GM23338 (cell line): ENCODE measurements around the gene FDXACB1. TPM values are rescaled to one million over a fixed set of nuclear protein-coding genes. Genes with fewer than 3 reads are reported as not detected.

Source experiments
- ATAC-seq: fragments of 200-7000 bp; cut with Tn5 transposase; 3 replicates; pipeline ENCODE4 v1.9.1; 2020
- DNase-seq: peaks from one replicate; pipeline ENCODE4 v3.0.0-alpha.2; 2015; ENCODE audit warnings: low spot score
- H2AFZ ChIP-seq: fragments of 200-600 bp; sonication (generic); 2 replicates; pipeline ENCODE4 v1.8.0; 2016; ENCODE audit warnings: antibody characterized with exemption, mild to moderate bottlenecking, moderate library complexity
- H3F3A ChIP-seq: fragments of 200-600 bp; sonication (generic); replicated peaks from 2 replicates; pipeline ENCODE4 v1.8.0; 2017; ENCODE audit warnings: antibody characterized with exemption, mixed run types, low read depth
- H3K27ac ChIP-seq: fragments of 200-600 bp; sonication (generic); 2 replicates; pipeline ENCODE4 v1.6.1; 2016; ENCODE audit warnings: low read depth
- H3K27me3 ChIP-seq: fragments of 200-600 bp; sonication (generic); 2 replicates; pipeline ENCODE4 v1.8.0; 2016; ENCODE audit warnings: mild to moderate bottlenecking, mixed run types, moderate library complexity; ENCODE audit not compliant: insufficient read depth
- H3K36me3 ChIP-seq: fragments of 200-600 bp; sonication (generic); 2 replicates; pipeline ENCODE4 v1.8.0; 2016; ENCODE audit warnings: mild to moderate bottlenecking; ENCODE audit not compliant: insufficient read depth
- H3K4me1 ChIP-seq: fragments of 200-600 bp; sonication (generic); 2 replicates; pipeline ENCODE4 v1.8.0; 2016; ENCODE audit warnings: mild to moderate bottlenecking, moderate library complexity; ENCODE audit not compliant: insufficient read depth
- H3K4me2 ChIP-seq: fragments of 200-600 bp; sonication (generic); 2 replicates; pipeline ENCODE4 v1.7.1; 2017; ENCODE audit warnings: mixed run types
- H3K4me3 ChIP-seq: fragments of 200-600 bp; sonication (generic); 2 replicates; pipeline ENCODE4 v1.6.1; 2016; ENCODE audit warnings: mixed run types
- H3K79me2 ChIP-seq: fragments of 200-600 bp; sonication (generic); replicated peaks from 2 replicates; pipeline ENCODE4 v1.8.0; 2017; ENCODE audit warnings: mild to moderate bottlenecking; ENCODE audit not compliant: insufficient read depth
- H3K9me2 ChIP-seq: fragments of 200-600 bp; sonication (generic); 2 replicates; pipeline ENCODE4 v1.8.0; 2017; ENCODE audit not compliant: insufficient read depth
- H4K20me1 ChIP-seq: fragments of 200-600 bp; sonication (generic); replicated peaks from 2 replicates; pipeline ENCODE4 v1.8.0; 2017; ENCODE audit warnings: mild to moderate bottlenecking; ENCODE audit not compliant: insufficient read depth
- H3K27ac Mint-ChIP-seq: 2 replicates; pipeline ENCODE4 v1.8.0; 2020; ENCODE audit warnings: inconsistent platforms, mild to moderate bottlenecking, moderate library complexity, mixed read lengths
- H3K27me3 Mint-ChIP-seq: 3 replicates; pipeline ENCODE4 v1.8.0; 2022; ENCODE audit warnings: low read depth, mild to moderate bottlenecking, moderate library complexity, mixed read lengths, inconsistent platforms; ENCODE audit not compliant: insufficient read depth, poor library complexity
- H3K36me3 Mint-ChIP-seq: 3 replicates; pipeline ENCODE4 v1.8.0; 2021; ENCODE audit warnings: low read depth, mild to moderate bottlenecking, inconsistent platforms, moderate library complexity, mixed read lengths
- H3K4me1 Mint-ChIP-seq: 3 replicates; pipeline ENCODE4 v1.8.0; 2020; ENCODE audit warnings: mild to moderate bottlenecking, inconsistent platforms, mixed read lengths
- H3K4me3 Mint-ChIP-seq: 3 replicates; pipeline ENCODE4 v1.8.0; 2021; ENCODE audit warnings: moderate library complexity, mild to moderate bottlenecking, inconsistent platforms, mixed read lengths
- H3K9me3 Mint-ChIP-seq: 3 replicates; pipeline ENCODE4 v1.8.0; 2020; ENCODE audit warnings: moderate library complexity, mild to moderate bottlenecking, inconsistent platforms, mixed read lengths
- CTCF ChIP-seq, 2 experiments: fragments of 200-600 bp in 1 of 2; sonication (generic) in 1 of 2; conservative IDR thresholded peaks; 2 replicates each; pipeline versions ENCODE4 v1.5.1 to v1.6.1; 2016 to 2017; ENCODE audit warnings: antibody characterized with exemption in 2 of 2, low read depth in 2 of 2, mild to moderate bottlenecking in 2 of 2, moderate library complexity in 1 of 2
- EZH2phosphoT487 ChIP-seq: fragments of 200-600 bp; sonication (generic); IDR thresholded peaks from one replicate; pipeline ENCODE4 v1.8.1; 2018; ENCODE audit warnings: antibody characterized with exemption; ENCODE audit not compliant: unreplicated experiment
- JUNB ChIP-seq: IDR thresholded peaks from one replicate; pipeline ENCODE4 v1.6.1; 2016; ENCODE audit warnings: antibody characterized with exemption; ENCODE audit not compliant: unreplicated experiment
- NANOG ChIP-seq: IDR thresholded peaks from 2 replicates; pipeline ENCODE4 v1.6.1; 2016; ENCODE audit warnings: antibody characterized with exemption, borderline replicate concordance
- POLR2AphosphoS5 ChIP-seq: IDR thresholded peaks from 2 replicates; pipeline ENCODE4 v1.6.1; 2016; ENCODE audit warnings: antibody characterized with exemption, low read depth
- ZNF114 ChIP-seq: fragments of 250-450 bp; sonication (Bioruptor Pico); IDR thresholded peaks from 2 replicates; pipeline ENCODE4 v1.5.0; 2020; ENCODE audit warnings: mild to moderate bottlenecking, moderate library complexity
- ZNF331 ChIP-seq: fragments of 250-450 bp; sonication (Bioruptor Pico); IDR thresholded peaks from 2 replicates; pipeline ENCODE4 v1.5.0; 2020; ENCODE audit warnings: low read depth, mild to moderate bottlenecking, moderate library complexity
- ZNF462 ChIP-seq: fragments of 250-450 bp; sonication (Bioruptor Pico); IDR thresholded peaks from 2 replicates; pipeline ENCODE4 v1.5.0; 2020; ENCODE audit warnings: mild to moderate bottlenecking, moderate library complexity
- polyA plus RNA-seq: library from polyadenylated mRNA; unstranded; fragments of >200 nt; fragmentation: Nextera tagmentation; extraction: Ambion mirVana; gene quantifications from 2 replicates; pipeline ENCODE4 v1.2.1, GENCODE V29; 2016
- total RNA-seq: library from RNA; depleted of rRNA; stranded (reverse); fragments of >200 nt; shearing (Covaris generic); gene quantifications from 2 replicates; pipeline ENCODE4 v1.2.3, GENCODE V29; 2014

The FDXACB1 gene
- total and polyA plus RNA-seq, 2 experiments from 2014 or later: 1.6 to 2.4 TPM

DNA sequence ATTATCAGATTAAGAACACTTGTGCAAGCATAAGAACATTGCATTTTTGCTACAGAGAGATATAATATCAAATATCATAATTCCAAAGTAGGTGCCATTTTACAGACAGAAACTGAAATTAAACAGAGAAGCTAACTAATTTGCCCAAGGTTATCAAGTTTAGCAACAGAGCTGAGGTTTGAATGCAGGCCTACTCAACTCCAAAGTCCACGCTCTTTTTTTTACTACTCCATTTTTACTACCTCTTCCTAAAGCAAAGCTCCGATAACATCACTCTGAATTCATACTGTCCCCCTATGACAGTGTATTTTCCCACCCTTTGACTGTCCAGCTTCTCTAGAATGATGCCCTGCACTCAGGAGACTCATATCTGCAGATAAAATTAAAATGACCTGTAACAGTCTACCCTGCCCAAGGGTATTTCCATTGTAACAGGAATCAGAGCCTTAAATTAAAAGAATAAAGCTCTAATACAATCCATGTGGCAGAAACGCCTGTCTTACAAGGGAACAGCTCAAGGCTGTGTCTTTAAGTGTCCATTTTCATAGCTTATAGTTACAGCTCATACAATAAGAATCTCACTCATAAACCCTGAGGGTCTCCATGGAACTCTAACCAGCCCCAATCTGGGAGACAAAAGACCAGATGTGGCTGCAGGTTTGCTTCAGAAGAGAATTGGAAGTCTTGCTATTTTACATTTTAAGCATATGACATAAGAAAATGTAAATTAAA, 44.4 kb downstream of the FDXACB1 start (continued):
- TF ChIP-seq ZNF462 (CRISPR knock-in tag) (no peak), ZNF114 (CRISPR knock-in tag) (no peak), NANOG (no peak), ZNF331 (CRISPR knock-in tag) (no peak), EZH2phosphoT487 (no peak)

DNA sequence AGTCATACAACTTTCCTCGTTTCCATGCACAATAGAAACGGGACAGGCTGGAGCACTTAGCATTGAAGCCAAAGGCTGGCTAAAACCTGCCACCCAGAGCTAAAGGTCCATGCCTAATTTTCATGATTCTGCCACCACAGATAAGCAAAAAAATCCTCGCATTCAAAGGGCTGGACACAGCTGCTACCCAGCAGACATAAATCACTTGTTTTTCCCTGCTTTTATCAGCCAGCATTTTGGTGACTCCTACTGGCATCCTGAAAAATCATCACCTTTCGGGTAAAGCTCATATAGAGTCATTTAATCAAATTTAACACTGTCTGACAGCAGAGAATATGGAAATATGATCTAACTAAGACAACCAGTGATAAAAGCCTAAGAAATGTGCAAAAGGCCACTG, 45.4 kb downstream of the FDXACB1 start:
- DNase-seq (peak; percentile 8), ATAC-seq (no peak)
- Histone ChIP-seq H3K9me2 (no peaks in the 10 kb centered on the region), H4K20me1 (no peaks in the 10 kb centered on the region), H3K27ac (no peak overlapping the region), H3K4me2 (no peak overlapping the region), H3K4me3 (no peak overlapping the region), H3K79me2 (no peaks in the 10 kb centered on the region), H3K36me3 (no peaks in the 10 kb centered on the region), H2AFZ (no peak overlapping the region), H3K27me3 (no peaks in the 10 kb centered on the region), H3F3A (no peaks in the 10 kb centered on the region), H3K4me1 (no peaks in the 10 kb centered on the region)
- Mint-ChIP-seq H3K36me3 (peaks cover 4% of the 10 kb centered on the region; the same call in 1 of the 3 replicates), H3K27me3 (no peaks in the 10 kb centered on the region), H3K4me1 (no peaks in the 10 kb centered on the region), H3K9me3 (no peaks in the 10 kb centered on the region), H3K4me3 (no peak overlapping the region), H3K27ac (no peak overlapping the region)
- TF ChIP-seq POLR2AphosphoS5 (no peak), JUNB (no peak), NANOG (no peak), CTCF (conservative IDR thresholded peaks at IDR 0.05; ENCODE audit: low read depth in 2 of 2) (peak; percentile 31 to 59; a peak in 3 of 4 replicates)
